HepG2 (cell line): Measurements from ENCODE around the gene MSANTD2. TPM values are rescaled to one million over a fixed set of nuclear protein-coding genes. Genes with fewer than 3 reads are reported as not detected.

Experiments used
- ATAC-seq: fragments of 200-7000 bp; cut with Tn5 transposase; 3 replicates; pipeline ENCODE4 v1.9.1; 2020; ENCODE audit warnings: mild to moderate bottlenecking, moderate library complexity
- BruUV-seq: library from RNA; stranded (reverse); fragments of 400-500 nt; replicated peaks from 2 replicates; lab custom pipeline; 2021; lab: Mats Ljungman, UMichigan
- CTCF ChIA-PET: fragments of 300-600 bp; formaldehyde crosslinking; extraction: SDS; loops from one replicate; lab custom pipeline; 2021; ENCODE audit warnings: low total read pairs, inconsistent platforms, low intra/inter-chr PET ratio; lab: Yijun Ruan, JAX
- POLR2A ChIA-PET: fragments of 350-600 bp; sonication (Branson Sonifier 250); formaldehyde crosslinking; loops from one replicate; lab custom pipeline; 2020; ENCODE audit warnings: antibody characterized with exemption, inconsistent platforms; lab: Yijun Ruan, JAX
- DNase-seq: peaks from one replicate; pipeline ENCODE4 v3.0.0-alpha.2; 2015; ENCODE audit warnings: low spot score
- FAIRE-seq: peaks from 3 replicates; lab custom pipeline; 2011; peaks lifted over from hg19 to GRCh38; lab: Jason Lieb, UNC
- H2AFZ ChIP-seq: one replicate; pipeline ENCODE4 v1.6.1; 2011; ENCODE audit warnings: low read length, inconsistent platforms
- H3K27ac ChIP-seq: fragments of 300-600 bp; 3 replicates; pipeline ENCODE4 v1.8.0; 2011; ENCODE audit warnings: mixed run types, mild to moderate bottlenecking, mixed read lengths, low read length, inconsistent platforms; ENCODE audit not compliant: insufficient read depth; ENCODE audit errors: extremely low read length
- H3K27me3 ChIP-seq, 2 experiments: fragments of 200-600 bp in 1 of 2; 2 replicates in 1 of 2; 3 replicates in 1 of 2; pipeline versions ENCODE4 v1.6.0 to v1.8.0; 2011; ENCODE audit warnings: low read length in 2 of 2, mild to moderate bottlenecking in 2 of 2, moderate library complexity in 2 of 2, inconsistent platforms in 1 of 2; ENCODE audit not compliant: insufficient read depth in 2 of 2, control insufficient read depth in 1 of 2
- H3K36me3 ChIP-seq, 2 experiments: fragments of 200-600 bp in 1 of 2; replicated peaks in 1 of 2; 2 replicates in 1 of 2; 3 replicates in 1 of 2; pipeline versions ENCODE4 v1.5.1 to v1.8.0; 2011; ENCODE audit warnings: low read length in 2 of 2, inconsistent platforms in 1 of 2; ENCODE audit not compliant: insufficient read depth in 2 of 2, control insufficient read depth in 1 of 2
- H3K4me1 ChIP-seq: 2 replicates; pipeline ENCODE4 v1.5.1; 2012; ENCODE audit warnings: low read length, inconsistent platforms; ENCODE audit not compliant: insufficient read depth
- H3K4me2 ChIP-seq: 2 replicates; pipeline ENCODE4 v1.6.0; 2011; ENCODE audit warnings: low read depth, low read length, inconsistent platforms
- H3K4me3 ChIP-seq, 3 experiments: fragments of 200-600 bp in 1 of 3; sonication (generic), shearing (Covaris generic) in 1 of 3; replicated peaks in 1 of 3; 2 replicates each; pipeline ENCODE4 v1.5.1; 2011 to 2016; ENCODE audit warnings: low read length in 3 of 3, inconsistent platforms in 2 of 3, low read depth in 2 of 3, mild to moderate bottlenecking in 2 of 3, control low read depth in 1 of 3, mixed read lengths in 1 of 3; ENCODE audit not compliant: insufficient read depth in 1 of 3
- H3K79me2 ChIP-seq: one replicate; pipeline ENCODE4 v1.6.1; 2011; ENCODE audit warnings: low read length, inconsistent platforms; ENCODE audit not compliant: insufficient read depth
- H3K9ac ChIP-seq: 2 replicates; pipeline ENCODE4 v1.6.0; 2011; ENCODE audit warnings: mild to moderate bottlenecking, low read depth, low read length, inconsistent platforms; ENCODE audit not compliant: insufficient read depth
- H3K9me3 ChIP-seq: 2 replicates; pipeline ENCODE4 v1.5.1; 2012; ENCODE audit warnings: mild to moderate bottlenecking, low read length
- H4K20me1 ChIP-seq: 2 replicates; pipeline ENCODE4 v1.6.0; 2011; ENCODE audit warnings: inconsistent platforms, mild to moderate bottlenecking, low read length, moderate library complexity; ENCODE audit not compliant: insufficient read depth
- EEA1 ChIP-seq: sonication (generic); formaldehyde crosslinking; IDR thresholded peaks from 2 replicates; pipeline ENCODE4 v1.5.1; 2020; ENCODE audit warnings: mild to moderate bottlenecking, missing genetic modification reagents, borderline replicate concordance
- FIP1L1 ChIP-seq: fragments of 200-400 bp; formaldehyde crosslinking; IDR thresholded peaks from 2 replicates; pipeline ENCODE4 v1.6.1; 2018; ENCODE audit warnings: low read depth, mild to moderate bottlenecking, low read length, moderate library complexity, borderline replicate concordance; ENCODE audit not compliant: insufficient read depth
- GPN1 ChIP-seq: sonication (generic); formaldehyde crosslinking; IDR thresholded peaks from 2 replicates; pipeline ENCODE4 v1.5.1; 2020; ENCODE audit warnings: missing genetic modification reagents, borderline replicate concordance
- IRF1 ChIP-seq: sonication (generic); formaldehyde crosslinking; IDR thresholded peaks from 2 replicates; pipeline ENCODE4 v1.4.0; 2020; ENCODE audit warnings: low read depth, mild to moderate bottlenecking, missing genetic modification reagents
- NPAS2 ChIP-seq: sonication (generic); formaldehyde crosslinking; IDR thresholded peaks from 2 replicates; pipeline ENCODE4 v1.8.0; 2022; ENCODE audit warnings: mild to moderate bottlenecking, missing genetic modification reagents, borderline replicate concordance
- PHF5A ChIP-seq: IDR thresholded peaks from one replicate; pipeline ENCODE4 v1.6.1; 2018; ENCODE audit warnings: low read depth, missing genetic modification reagents; ENCODE audit not compliant: unreplicated experiment
- ZIK1 ChIP-seq: sonication (generic); formaldehyde crosslinking; IDR thresholded peaks from 2 replicates; pipeline ENCODE4 v1.5.0; 2020; ENCODE audit warnings: mild to moderate bottlenecking, low read depth, missing genetic modification reagents, borderline replicate concordance
- ZNF562 ChIP-seq: sonication (generic); formaldehyde crosslinking; IDR thresholded peaks from 2 replicates; pipeline ENCODE4 v1.8.0; 2022; ENCODE audit warnings: missing genetic modification reagents, borderline replicate concordance
- ZNF792 ChIP-seq: IDR thresholded peaks from 2 replicates; pipeline ENCODE4 v1.6.1; 2016
- WGBS: methylation state at CpG from one replicate; pipeline ENCODE4 v1.1.6; 2017; ENCODE audit warnings: low lambda C conversion rate; 5-methylcytosine and 5-hydroxymethylcytosine counted together
- in situ Hi-C: cut with HindIII; loops from 2 replicates; pipeline ENCODE4 v1.10.0; 2017; ENCODE audit warnings: low pct_unique_long_range_greater_than_20kb; ENCODE audit not compliant: extremely low pct_ligation_motif_present
- intact Hi-C: fragments of 100-400 bp; cut with micrococcal nuclease; formaldehyde crosslinking; loops from one replicate; pipeline ENCODE4 v1.10.0; 2022; ENCODE audit not compliant: unreplicated experiment
- polyA plus RNA-seq, 8 experiments: library from polyadenylated mRNA; depleted of rRNA in 3 of 8; stranded (reverse) in 7 of 8; unstranded in 1 of 8; fragments of >200 nt; fragmentation: Illumina TruSeq in 4 of 8; extraction: Trizol in 4 of 8; gene quantifications; 2 replicates each; pipeline versions ENCODE4 v1.2.1 to v1.2.3, GENCODE V29; 2011 to 2016; ENCODE audit warnings: low read depth in 4 of 8, missing spikeins in 1 of 8, mixed read lengths in 1 of 8; ENCODE audit not compliant: insufficient read depth in 1 of 8
- total RNA-seq, 5 experiments: library from RNA; depleted of rRNA; stranded (reverse); fragments of >200 nt; fragmentation: Illumina TruSeq; extraction: Trizol; gene quantifications; 2 replicates each; pipeline ENCODE4 v1.2.3, GENCODE V29; 2016; ENCODE audit warnings: low read depth in 1 of 5
- TF ChIP-seq, protein P1 (sequence below): sonication (generic); formaldehyde crosslinking; IDR thresholded peaks from 2 replicates; pipeline ENCODE4 v1.4.0; 2020; ENCODE audit warnings: missing genetic modification reagents, mild to moderate bottlenecking, borderline replicate concordance

The MSANTD2 gene
- total and polyA plus RNA-seq, 2 of the 13 experiments (the other 11 are each of a cell fraction or from before 2014, with no cell fraction given): 8.7 to 10.1 TPM

DNA sequence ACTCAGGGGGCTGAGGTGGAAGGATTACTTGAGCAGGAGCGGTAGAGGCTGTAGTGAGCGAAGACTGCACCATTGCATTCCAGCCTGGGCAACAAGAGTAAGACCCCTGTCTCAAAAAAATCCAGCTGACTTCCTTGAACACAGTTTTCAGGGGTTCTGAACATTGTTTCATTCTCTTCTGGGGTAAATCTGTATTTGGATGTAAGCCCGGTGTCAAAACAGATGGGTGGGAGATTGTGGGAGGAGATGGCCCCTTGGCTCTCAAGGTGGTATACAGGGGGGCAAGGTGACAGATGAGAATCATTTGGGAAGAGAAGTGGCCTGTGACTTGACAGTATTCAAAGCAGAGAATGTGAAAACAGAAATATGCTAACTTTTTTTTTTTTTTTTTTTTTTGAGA lies 42.9 kb downstream of the MSANTD2 start:
- Histone ChIP-seq H3K79me2 (no peaks in the 10 kb centered on the region), H3K36me3 (no peaks in the 10 kb centered on the region), H3K4me2 (no peak overlapping the region), H3K9me3 (no peaks in the 10 kb centered on the region), H3K4me1 (peaks cover 57% of the 10 kb centered on the region), H3K27ac (no peak overlapping the region), H3K9ac (no peak overlapping the region), H3K4me3 (no peak overlapping the region), H3K27me3 (peaks cover 0 to 29% of the 10 kb centered on the region in 2 experiments; a peak in 4 of 5 replicates), H4K20me1 (no peaks in the 10 kb centered on the region), H2AFZ (no peak overlapping the region)
- FAIRE-seq (no peak), DNase-seq (no peak), ATAC-seq (no peak)
- no TSS peak for BruUV-seq
- ChIA-PET POLR2A (no interaction called here), CTCF (interaction anchor here (1.4 kb wide), 1 partner anchor 80 kb away, joined by 4 read pairs; no protein-coding TSS in a partner anchor)
- 82% methylated on average over 3 of the region's 3 CpGs for WGBS
- TF ChIP-seq GPN1 (CRISPR knock-in tag) (no peak), ZNF562 (CRISPR knock-in tag) (no peak), FIP1L1 (no peak), NPAS2 (CRISPR knock-in tag) (no peak), ZNF792 (CRISPR knock-in tag) (no peak), ZIK1 (CRISPR knock-in tag) (no peak), EEA1 (CRISPR knock-in tag) (no peak), IRF1 (no peak), PHF5A (CRISPR knock-in tag) (no peak)
- TF ChIP-seq, protein P1, sequence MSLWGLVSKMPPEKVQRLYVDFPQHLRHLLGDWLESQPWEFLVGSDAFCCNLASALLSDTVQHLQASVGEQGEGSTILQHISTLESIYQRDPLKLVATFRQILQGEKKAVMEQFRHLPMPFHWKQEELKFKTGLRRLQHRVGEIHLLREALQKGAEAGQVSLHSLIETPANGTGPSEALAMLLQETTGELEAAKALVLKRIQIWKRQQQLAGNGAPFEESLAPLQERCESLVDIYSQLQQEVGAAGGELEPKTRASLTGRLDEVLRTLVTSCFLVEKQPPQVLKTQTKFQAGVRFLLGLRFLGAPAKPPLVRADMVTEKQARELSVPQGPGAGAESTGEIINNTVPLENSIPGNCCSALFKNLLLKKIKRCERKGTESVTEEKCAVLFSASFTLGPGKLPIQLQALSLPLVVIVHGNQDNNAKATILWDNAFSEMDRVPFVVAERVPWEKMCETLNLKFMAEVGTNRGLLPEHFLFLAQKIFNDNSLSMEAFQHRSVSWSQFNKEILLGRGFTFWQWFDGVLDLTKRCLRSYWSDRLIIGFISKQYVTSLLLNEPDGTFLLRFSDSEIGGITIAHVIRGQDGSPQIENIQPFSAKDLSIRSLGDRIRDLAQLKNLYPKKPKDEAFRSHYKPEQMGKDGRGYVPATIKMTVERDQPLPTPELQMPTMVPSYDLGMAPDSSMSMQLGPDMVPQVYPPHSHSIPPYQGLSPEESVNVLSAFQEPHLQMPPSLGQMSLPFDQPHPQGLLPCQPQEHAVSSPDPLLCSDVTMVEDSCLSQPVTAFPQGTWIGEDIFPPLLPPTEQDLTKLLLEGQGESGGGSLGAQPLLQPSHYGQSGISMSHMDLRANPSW (CRISPR knock-in tag): no peak
- in situ Hi-C loops: no loop called here
- intact Hi-C loops: no loop called here
